NCI-H2107 (cell line): ENCODE data around the gene SMG5.

Source experiments
- DNase-seq: peaks from one replicate; lab custom pipeline; 2025; lab: John Stamatoyannopoulos, UW

Gene SMG5

DNA sequence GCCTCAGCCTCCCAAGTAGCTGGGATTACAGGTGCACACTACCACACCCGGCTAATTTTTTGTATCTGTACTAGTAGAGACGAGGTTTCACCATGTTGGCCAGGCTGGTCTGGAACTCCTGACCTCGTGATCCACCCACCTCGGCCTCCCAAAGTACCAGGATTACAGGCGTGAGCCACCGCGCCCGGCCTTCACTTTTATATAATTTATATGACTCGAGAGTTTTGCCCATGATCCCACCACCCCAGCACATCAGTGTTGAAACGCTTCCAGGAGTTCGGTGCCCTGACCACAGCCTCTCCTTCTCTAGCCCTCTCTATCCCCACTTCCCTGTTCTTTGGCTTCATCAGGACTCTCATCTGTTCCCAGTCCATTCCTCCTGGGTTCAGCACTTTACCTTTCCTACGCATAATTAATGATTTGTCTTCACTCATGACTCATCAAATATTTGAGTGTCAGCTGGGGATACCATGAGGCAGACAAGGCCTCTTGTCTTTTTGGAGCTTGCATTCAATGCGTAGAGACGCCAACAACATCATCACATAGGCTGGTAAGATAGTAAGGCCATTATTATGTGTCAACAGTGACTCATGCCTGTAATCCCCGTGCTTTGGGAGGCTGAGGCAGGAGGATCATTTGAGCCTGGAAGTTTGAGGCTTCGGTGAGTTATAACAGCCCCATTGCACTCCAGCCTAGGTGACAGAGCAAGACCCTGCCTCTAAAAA, 68.4 kb downstream of the SMG5 start:
- DNase-seq: no peak

DNA sequence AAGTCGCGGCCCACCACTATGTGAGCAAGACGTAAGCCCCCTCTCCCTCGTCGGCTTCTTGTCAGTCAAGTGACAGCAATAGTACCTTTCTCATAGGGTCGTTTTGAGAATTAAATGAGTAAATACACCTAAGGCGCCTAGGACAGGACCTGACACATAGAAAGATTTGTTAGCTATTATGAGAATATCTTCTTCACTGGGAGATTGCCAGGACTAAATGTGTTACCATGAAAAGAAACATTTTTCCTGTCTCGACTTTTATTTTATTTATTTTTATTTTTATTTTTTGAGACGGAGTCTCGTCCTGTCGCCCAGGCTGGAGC, 69.0 kb downstream of the SMG5 start:
- no peak for DNase-seq

- peak; percentile 94 for DNase-seq
These were observed 69.6 kb downstream of the SMG5 start, which contains the start of gene PMF1 for GRCh38 chr1:156212833-156213643. Gene PMF1 (plus strand): TSS chr1:156213007. CDS start chr1:156213016, 9 bp downstream.

DNA sequence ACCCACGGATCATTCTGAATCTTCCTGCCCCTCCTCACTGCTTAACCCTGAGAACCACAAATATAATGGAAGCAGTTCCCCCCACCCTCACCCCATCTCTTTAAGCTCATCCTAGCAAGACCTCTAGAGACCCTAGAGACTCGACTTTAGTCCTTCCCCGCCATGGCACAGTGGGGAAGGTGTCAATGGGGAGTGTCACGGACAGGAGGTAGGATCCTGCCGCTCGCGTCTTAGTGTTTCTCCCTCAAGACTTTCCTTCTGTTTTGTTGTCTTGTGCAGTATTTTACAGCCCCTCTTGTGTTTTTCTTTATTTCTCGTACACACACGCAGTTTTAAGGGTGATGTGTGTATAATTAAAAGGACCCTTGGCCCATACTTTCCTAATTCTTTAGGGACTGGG, 70.5 kb downstream of the SMG5 start:
- no peak for DNase-seq

DNA sequence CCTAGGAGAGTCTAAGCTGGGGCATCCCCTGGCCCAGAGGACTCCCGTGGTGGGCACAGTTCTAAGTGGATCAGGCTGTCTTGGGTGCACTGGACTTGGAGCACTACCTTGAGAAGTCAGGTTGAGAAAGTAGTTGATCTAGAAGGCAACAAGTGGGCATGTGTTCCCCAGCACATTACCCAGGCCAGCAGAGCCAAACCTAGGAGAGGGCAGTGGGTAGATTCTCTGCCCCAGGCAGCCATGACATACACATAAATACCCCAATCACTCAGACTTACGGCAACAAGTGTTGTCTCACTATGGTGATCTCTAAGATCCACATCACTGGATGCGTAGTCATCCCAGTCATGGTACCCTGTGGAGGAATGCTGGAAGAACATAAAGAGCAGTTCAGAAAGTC, 71.4 kb downstream of the SMG5 start:
- no peak for DNase-seq

DNA sequence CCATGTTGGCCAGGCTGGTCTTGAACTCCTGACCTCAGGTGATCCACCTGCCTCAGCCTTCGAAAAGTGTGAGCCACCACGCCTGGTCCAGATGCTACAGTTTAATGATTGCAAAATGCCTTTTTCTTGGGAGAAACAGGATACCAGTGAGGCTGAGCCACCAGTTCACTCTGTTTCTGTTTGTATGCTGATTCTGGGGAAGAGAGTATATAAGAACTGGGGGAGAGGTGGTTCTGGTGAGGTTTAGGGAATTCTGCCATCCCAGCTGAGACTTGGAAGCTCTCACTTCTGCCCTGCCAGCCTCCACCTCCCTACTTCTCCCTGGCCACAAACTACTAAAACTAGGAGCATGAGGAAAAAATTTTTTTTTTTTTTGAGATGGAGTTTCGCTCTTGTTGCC, 77.9 kb downstream of the SMG5 start:
- DNase-seq: no peak

- no peak for DNase-seq
These were observed 79.3 kb downstream of the SMG5 start for GRCh38 chr1:156203331-156203730.

DNA sequence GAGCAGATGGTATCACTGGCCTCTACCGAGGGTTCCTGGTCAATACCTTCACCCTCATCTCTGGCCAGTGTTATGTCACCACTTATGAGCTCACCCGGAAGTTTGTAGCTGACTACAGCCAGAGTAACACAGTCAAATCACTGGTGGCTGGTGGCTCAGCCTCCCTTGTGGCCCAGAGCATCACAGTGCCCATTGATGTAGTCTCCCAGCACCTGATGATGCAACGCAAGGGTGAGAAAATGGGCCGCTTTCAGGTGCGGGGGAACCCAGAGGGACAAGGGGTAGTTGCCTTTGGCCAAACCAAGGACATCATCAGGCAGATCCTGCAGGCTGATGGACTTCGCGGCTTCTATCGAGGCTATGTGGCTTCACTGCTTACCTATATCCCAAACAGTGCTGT, 82.6 kb downstream of the SMG5 start:
- no peak for DNase-seq
